IPS DF 4.7 (cell line): ENCODE results near the gene MACF1.
"Not testable (repeated sequence)": the region's sequence is repeated elsewhere in the genome, so short reads cannot be mapped to it uniquely, and the experiment has no call there.

Experiments used
- DNase-seq: peaks from one replicate; pipeline ENCODE4 v3.0.0-alpha.2; 2013; ENCODE audit warnings: low spot score; ENCODE audit errors: extremely low read depth

The MACF1 gene

GRCh38 chr1:39490596-39491145 is 286.2 kb downstream of the MACF1 start:
- DNase-seq = no peak

GRCh38 chr1:39491146-39491921 is 286.8 kb downstream of the MACF1 start, which contains the start of gene BMP8A:
BMP8A (plus strand) TSS chr1:39491636; CDS start chr1:39491992, 356 bp downstream.
- no peak for DNase-seq

- not testable (repeated sequence) for DNase-seq
Measured at GRCh38 chr1:39492118-39493042, 287.9 kb downstream of the MACF1 start.

- DNase-seq = not testable (repeated sequence)
Measured at GRCh38 chr1:39493043-39493810, 288.7 kb downstream of the MACF1 start.

GRCh38 chr1:39494671-39495410 is 290.3 kb downstream of the MACF1 start:
- DNase-seq = no peak

GRCh38 chr1:39496520-39496919 is 292.0 kb downstream of the MACF1 start:
- DNase-seq = not testable (repeated sequence)

GRCh38 chr1:39497585-39497984 is 293.1 kb downstream of the MACF1 start:
- no peak for DNase-seq

- not testable (repeated sequence) for DNase-seq
Measured at GRCh38 chr1:39498096-39498710, 293.7 kb downstream of the MACF1 start.

GRCh38 chr1:39498821-39499220 is 294.3 kb downstream of the MACF1 start:
- not testable (repeated sequence) for DNase-seq

GRCh38 chr1:39499668-39500067 is 295.2 kb downstream of the MACF1 start:
- no peak for DNase-seq

- DNase-seq = no peak
Measured at GRCh38 chr1:39500862-39501389, 296.4 kb downstream of the MACF1 start.

GRCh38 chr1:39501666-39502065 is 297.2 kb downstream of the MACF1 start:
- no peak for DNase-seq

GRCh38 chr1:39504436-39504835 is 299.9 kb downstream of the MACF1 start:
- DNase-seq = not testable (repeated sequence)

- no peak for DNase-seq
Measured at GRCh38 chr1:39505289-39505688, 300.8 kb downstream of the MACF1 start.

- no peak for DNase-seq
Measured at GRCh38 chr1:39507230-39507928, 302.9 kb downstream of the MACF1 start.

- DNase-seq = no peak
Measured at GRCh38 chr1:39508266-39508665, 303.8 kb downstream of the MACF1 start.

GRCh38 chr1:39508857-39509305 is 304.4 kb downstream of the MACF1 start:
- DNase-seq = no peak

- no peak for DNase-seq
Measured at GRCh38 chr1:39509360-39510009, 305.0 kb downstream of the MACF1 start.
